Stimulated activated CD8-positive, alpha-beta memory T cell treated with anti-CD3 and anti-CD28 coated beads, Interleukin-12 subunit alpha, Interleukin-12 subunit beta, amount 100 ng/mL, for 24 hours (primary cell): ENCODE data around the gene ITGA11.

Experiments
- DNase-seq: peaks from one replicate; pipeline ENCODE4 v3.0.0-alpha.2; 2020; ENCODE audit errors: extremely low read depth

ITGA11 gene

GRCh38 chr15:68445351-68445750 is 13.4 kb upstream of the ITGA11 start:
- no peak for DNase-seq

DNA sequence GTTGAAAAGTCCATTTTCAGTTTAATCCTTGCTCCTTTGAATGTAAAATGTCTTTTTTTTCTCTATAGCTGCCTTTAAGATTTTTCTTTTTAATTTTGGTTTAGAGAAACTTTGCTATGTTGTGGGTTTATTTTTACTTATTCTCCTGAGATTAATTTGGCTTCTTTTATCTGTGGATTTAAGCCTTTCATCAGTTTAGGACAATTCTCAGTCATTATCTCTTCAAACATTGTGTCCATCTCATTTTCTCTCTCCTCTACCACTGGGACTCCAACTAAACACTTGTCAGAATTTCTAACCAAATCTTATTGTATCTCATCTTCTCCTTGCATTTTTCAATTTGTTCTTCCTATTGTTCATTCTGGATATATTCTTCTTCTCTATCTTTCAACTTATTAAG is 12.4 kb upstream of the ITGA11 start:
- DNase-seq = no peak

- no peak for DNase-seq
These were observed 10.9 kb upstream of the ITGA11 start for GRCh38 chr15:68442903-68443302.

DNA sequence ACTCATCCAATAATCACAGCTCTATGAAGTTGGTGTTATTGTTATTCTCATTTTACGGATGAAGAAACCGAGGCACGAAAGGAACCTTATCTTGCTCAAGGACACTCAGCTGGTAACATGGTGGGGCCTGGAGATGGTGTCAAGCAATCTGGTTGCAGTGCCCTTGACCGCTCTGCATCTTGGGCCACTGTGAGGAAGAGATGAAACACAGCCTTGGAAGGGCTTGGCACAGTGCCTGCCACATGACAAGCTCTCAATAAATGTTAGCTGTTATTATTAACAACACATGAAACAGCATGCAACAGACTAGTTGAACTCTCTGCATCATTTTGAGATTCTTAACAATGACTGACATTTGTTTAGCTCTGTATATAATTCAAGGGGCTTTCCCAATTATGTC is 10.1 kb upstream of the ITGA11 start:
- no peak for DNase-seq

DNA sequence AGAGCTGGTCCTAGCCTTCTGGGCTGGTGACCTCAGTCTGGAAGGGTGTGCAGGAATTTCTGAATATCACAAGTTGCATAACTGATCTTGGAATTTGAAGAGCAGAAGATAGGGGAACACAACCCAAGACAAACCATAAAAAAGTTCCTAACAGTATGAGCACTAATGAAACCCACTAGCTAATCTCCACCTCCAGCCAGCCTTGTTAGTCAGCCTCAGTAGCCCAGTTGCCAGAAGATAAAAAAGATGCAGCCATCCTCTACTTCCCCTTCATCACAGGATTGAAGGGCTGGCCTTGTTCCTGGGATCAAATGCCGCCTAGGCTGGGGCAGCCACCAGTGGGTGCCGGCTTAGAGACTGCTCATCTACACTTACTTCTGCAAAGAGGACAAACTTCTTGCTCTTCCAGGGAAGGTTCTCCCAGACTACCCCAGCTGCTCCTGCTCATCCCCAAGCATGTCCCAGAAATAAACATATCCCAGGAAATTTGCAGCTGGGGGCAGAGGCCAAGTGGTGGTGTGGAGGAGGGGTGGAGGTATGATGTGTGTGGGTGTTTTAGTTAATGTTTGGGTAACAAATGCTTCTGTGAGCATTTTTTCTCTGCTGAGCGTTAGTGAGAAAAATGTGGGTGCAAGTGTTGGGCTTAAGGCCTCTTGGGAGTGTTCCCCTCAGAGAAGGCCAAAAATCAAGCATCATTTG is 9.2 kb upstream of the ITGA11 start:
- no peak for DNase-seq

- DNase-seq = no peak
These were observed 8.2 kb upstream of the ITGA11 start for GRCh38 chr15:68440136-68440535.

- DNase-seq = no peak
These were observed 7.5 kb upstream of the ITGA11 start for GRCh38 chr15:68439506-68439905.

DNA sequence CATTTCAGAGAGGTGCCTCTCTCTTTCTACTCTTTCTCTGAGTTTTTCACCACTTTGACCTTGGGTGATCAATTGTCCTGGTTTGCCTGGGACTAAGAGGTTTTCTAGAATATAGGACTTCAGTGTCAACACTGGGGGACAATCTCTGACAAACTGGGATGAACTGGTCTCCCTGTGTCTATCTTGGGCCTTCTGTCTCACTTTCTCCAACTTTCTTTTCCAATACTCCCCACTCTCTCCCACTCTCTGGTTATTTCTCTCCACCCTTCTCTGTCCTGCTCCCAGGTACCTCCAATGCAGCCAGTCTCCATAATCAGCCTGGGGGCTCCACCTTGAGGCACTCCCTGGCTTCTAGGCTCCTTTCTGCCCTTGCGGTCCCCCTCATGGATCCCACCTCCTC is 4.7 kb upstream of the ITGA11 start:
- no peak for DNase-seq

DNA sequence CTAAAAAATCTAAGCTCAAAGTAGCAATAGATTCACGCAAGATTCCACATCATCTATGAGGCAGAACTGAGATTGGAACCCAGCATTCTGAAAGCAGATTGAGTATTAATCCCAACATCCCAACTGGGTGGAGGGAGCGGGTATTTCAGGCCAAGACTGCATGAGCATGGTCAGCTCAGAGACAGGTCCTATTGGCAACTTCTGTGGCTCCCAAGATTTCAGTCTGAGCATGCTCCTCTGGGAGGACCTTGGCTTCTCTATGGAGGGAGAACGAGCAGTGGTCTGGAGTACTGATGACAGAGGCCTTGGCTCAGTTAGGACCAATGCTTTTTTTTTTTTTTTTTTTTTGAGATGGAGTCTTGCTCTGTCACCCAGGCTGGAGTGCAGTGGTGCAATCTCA is 4.0 kb upstream of the ITGA11 start:
- no peak for DNase-seq

DNA sequence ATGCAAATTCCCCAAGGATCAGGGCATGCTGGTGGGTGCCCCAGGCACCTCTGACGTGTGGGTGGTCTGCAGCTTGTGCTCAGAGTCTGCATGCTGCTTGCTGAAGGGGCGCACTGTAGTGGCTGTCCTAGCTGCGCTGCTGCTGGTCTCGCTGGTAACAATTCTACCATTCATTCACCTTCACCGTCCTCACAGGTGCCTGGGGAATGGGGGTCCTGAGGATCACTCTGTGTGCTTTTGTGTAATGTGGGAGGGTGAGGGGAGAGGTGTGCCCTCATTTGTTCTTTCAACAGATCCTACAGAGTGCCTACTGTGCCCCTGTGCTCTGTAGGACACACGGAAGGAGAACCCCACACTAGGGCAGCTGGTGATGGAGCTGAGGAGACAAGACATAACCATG is 2.1 kb upstream of the ITGA11 start:
- DNase-seq = no peak

GRCh38 chr15:68433551-68433950 is 1.6 kb upstream of the ITGA11 start:
- DNase-seq = no peak

- DNase-seq = no peak
These were observed 590 bp upstream of the ITGA11 start for GRCh38 chr15:68432441-68433064.

DNA sequence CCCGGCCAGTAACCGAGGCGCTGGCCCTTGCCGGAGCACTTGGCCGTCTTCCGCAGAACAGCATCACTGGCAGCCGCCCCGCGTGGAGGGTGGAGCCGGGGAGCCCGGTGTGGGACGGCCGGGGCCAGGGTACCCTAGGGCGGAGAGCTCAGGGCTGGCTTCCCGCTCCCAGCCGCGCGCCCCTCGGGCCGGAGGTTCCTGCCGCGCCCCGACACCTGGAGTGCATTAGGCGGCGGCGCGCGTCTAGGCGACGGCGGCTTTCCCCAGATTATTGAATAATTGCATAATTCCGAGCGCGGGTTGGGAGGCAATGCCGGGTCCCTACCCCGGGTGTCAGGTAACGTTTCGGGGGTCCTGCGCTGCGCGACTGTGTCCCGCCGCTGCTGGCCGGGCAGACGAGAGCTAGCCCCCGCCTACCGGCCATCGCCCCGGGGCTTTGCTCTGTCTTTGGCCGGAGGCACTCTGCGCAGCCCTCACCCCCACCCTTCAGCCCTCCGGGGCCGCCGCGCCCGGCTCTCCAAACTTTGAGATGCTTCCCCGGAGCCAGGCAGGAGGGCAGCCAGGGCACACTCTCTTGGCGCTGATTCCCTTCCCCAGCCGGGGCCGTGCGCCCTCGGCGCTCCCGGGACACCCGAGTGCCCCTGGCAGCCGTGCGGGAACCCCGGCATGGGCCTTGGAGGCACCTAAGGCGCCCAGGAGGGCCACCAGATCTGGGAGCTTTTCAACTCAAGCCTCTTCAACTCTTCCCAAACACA is 749 bp downstream of the ITGA11 start:
- DNase-seq = no peak

DNA sequence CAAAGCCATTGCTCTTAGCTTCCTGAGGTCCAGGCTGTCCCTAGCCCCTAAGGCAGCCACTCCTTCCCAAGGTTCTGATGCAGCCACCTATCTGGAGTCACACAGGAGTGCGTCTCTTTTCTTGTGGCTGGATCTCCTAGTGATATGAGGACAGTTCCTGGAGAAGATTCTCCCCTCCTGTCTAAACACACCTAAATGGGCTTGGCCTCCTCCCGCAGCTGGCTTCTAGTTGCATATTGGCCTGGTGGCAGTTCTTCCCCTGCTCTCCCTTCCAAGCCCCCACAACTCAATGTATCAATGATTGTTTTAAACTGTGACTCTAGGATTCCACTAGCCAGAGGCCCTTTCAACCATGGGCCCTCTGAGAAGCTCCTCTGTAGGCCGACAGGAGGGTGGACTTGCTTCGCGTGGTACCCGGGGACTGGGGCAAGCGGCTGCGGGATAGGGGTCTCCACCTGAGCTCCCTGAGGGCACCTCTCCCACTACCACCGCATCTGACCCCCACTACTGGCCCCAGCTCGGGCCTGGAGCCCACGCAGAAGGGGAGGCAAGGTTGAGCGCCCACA is 1.4 kb downstream of the ITGA11 start:
- DNase-seq = no peak

DNA sequence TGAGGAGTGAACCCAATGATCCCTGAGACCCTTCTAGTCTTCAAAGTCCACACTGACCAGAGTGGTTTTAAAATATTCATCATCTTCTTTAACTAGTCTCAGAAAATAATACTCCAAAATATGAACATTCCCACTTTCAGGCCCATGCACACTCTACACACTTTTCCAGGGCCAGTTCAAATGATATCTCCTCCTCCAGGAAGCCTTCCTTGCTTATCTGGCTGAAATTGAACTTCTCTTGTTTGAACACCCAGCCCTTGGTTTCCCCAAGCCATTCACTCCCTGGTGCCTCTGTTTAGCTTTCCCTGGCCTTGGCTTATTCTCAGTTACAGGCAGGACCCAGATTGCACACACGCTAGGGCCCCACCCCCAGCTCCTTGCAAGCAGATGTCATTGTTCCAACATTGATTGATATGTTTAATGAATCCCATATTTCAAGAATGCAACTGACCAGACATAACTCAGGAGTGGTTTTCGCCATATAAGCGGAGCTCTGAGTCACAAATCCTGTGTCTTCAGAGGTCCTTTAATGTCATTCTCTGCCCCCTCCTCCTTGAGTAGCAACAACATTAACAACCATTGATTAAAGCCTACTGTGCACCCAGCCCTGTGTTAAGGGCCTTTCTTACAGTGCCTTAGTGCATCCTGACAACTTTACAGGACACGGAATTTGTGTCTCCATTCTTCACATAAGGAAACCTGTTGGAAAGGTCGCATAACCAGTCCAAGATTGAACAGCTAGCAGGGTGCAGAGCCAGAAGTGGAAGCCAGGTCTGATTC is 2.1 kb downstream of the ITGA11 start:
- no peak for DNase-seq

- no peak for DNase-seq
These were observed 3.5 kb downstream of the ITGA11 start for GRCh38 chr15:68428431-68428940.

DNA sequence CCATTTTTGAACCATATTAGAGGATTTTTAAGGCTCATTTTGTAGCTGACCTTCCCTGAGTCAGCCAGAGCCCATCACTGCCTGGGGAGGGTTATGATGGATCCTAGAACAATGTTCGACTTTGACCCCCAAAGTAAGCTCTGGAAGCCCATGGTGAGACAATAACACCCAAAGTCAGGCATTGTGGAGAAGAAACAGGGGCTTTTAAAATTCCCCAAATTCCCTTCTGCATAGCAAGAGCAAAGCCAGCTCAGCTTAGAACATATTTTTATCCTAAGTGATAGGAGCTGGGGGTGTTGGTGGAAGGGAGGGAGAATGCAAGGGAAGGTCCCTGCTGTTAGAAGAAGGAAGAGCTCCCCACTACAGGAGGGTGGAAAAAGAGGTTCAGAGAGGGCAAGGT is 4.0 kb downstream of the ITGA11 start:
- DNase-seq = no peak

GRCh38 chr15:68427366-68427765 is 4.6 kb downstream of the ITGA11 start:
- DNase-seq = no peak

DNA sequence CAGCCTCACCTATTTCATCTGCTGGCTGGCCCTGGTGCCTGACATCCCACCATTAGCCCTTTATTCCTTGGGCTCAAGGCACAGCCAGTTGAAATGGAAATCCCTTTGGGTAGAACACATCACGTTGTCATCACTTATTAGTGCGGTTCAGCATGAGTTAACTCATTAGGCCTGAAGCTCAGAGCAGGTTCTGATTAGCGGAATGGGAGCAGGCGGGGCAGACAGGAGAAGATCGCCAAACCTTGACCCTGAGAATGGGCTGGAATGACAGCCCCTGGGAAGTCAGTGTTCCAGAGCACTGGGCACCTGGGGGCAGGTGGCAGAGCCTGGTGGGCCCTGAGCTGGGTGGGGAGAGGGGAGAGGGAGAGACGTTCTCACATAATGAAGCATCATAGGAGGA is 5.8 kb downstream of the ITGA11 start:
- DNase-seq = no peak

DNA sequence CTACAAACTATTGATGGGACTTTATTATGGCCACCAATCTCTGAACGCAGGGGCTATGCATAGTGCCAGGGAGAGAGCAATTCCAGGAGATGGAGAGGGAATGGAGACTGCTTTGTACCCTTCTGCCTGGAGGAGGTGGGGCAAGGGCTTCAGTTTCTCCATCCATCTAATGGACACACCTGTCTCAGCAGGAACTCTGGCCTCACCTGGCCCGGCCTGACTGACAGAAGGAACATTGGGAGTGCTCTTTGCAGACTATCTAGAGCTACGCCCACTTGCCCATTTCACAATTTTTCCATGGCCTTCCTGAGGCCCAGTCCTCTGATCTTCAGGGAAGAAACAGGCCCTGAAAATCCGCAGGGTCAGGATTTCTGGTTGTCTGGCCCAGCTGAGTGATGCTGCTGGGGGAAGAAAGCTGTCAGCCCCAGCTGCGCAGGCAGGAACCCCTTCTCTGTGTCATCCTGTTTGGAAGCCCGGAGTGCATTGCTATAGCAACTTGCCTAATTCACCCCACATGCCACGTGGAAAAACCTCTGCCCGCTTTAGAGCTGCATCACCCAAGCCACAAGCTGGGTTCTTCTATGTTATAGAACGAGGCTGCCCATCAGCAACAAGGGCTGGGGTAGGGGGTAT is 6.4 kb downstream of the ITGA11 start:
- DNase-seq = no peak

GRCh38 chr15:68424754-68425390 is 7.1 kb downstream of the ITGA11 start:
- DNase-seq = no peak
